Stomach (tissue), 9 donors: Measurements from ENCODE around the gene PROS1. TPM values are rescaled to one million over a fixed set of nuclear protein-coding genes. Genes with fewer than 3 reads are reported as not detected.

Source experiments
- DNase-seq, 2 donors: peaks; one replicate each; pipeline versions ENCODE4 v3.0.0 to v3.0.0-alpha.2; 2013 to 2019
- H3K27ac ChIP-seq, 5 donors: fragments of 200-600 bp in 4 of 5; sonication (generic) in 4 of 5; one replicate each; pipeline ENCODE4 v1.5.1; 2013 to 2019; ENCODE audit warnings: mild to moderate bottlenecking in 1 of 5, moderate library complexity in 1 of 5
- H3K27me3 ChIP-seq, 3 donors: fragments of 200-600 bp; sonication (generic); one replicate each; pipeline ENCODE4 v1.5.1; 2017 to 2019; ENCODE audit warnings: mixed run types in 1 of 3
- H3K36me3 ChIP-seq, 4 donors: fragments of 200-600 bp; sonication (generic); 1 replicate in 3 of 4; 2 replicates in 1 of 4; pipeline ENCODE4 v1.5.1; 2016 to 2019
- H3K4me1 ChIP-seq, 4 donors: fragments of 200-600 bp; sonication (generic); one replicate each; pipeline ENCODE4 v1.5.1; 2016 to 2019
- H3K4me3 ChIP-seq, 4 donors: fragments of 200-600 bp; sonication (generic) in 3 of 4; one replicate each; pipeline ENCODE4 v1.5.1; 2016 to 2019; ENCODE audit warnings: mild to moderate bottlenecking in 1 of 4
- H3K9me3 ChIP-seq, 4 donors: fragments of 200-600 bp; sonication (generic); one replicate each; pipeline ENCODE4 v1.5.1; 2016 to 2019
- CTCF ChIP-seq, 7 experiments: fragments of 450-650 bp in 4 of 7; fragments of 200-600 bp in 3 of 7; sonication (generic) in 3 of 7; IDR thresholded peaks; one replicate each; pipeline ENCODE4 v1.5.1; 2016 to 2019; ENCODE audit warnings: antibody characterized with exemption in 7 of 7, control low read depth in 2 of 7, mild to moderate bottlenecking in 1 of 7
- EP300 ChIP-seq: sonication (generic); formaldehyde crosslinking; IDR thresholded peaks from one replicate; pipeline ENCODE4 v1.6.1; 2017; ENCODE audit warnings: antibody characterized with exemption
- POLR2A ChIP-seq, 4 donors: fragments of 450-650 bp; IDR thresholded peaks; one replicate each; pipeline ENCODE4 v1.6.1; 2016; ENCODE audit warnings: antibody characterized with exemption in 4 of 4, control low read depth in 2 of 4, mild to moderate bottlenecking in 1 of 4, moderate library complexity in 1 of 4
- POLR2AphosphoS5 ChIP-seq, 3 donors: sonication (generic); formaldehyde crosslinking; IDR thresholded peaks; one replicate each; pipeline ENCODE4 v1.6.1; 2016; ENCODE audit warnings: antibody characterized with exemption in 3 of 3
- WGBS, 5 donors: extraction: QIAGEN DNeasy Blood & Tissue Kit in 3 of 5; methylation state at CpG; one replicate each; pipeline versions ENCODE4 v1.1.5 to v1.1.7; 2013 to 2018; 5-methylcytosine and 5-hydroxymethylcytosine counted together
- intact Hi-C: fragments of 100-400 bp; cut with DNase I; formaldehyde crosslinking; loops from one replicate; pipeline ENCODE4 v1.15.1; 2023; ENCODE audit warnings: low total_unique reads
- polyA plus RNA-seq, 3 donors: library from polyadenylated mRNA; stranded (reverse); fragments of 200-250 nt; gene quantifications; one replicate each; pipeline ENCODE4 v1.2.3, GENCODE V29; 2013
- total RNA-seq, 5 donors: library from RNA; depleted of rRNA; stranded (reverse); fragments of >200 nt; gene quantifications; one replicate each; pipeline versions ENCODE4 v1.1.0 to v1.2.3, GENCODE V29; 2014 to 2016
- donor health status: healthy with polysubstance abuse.
- donor health status: Bipolar disorder and iron deficiency.
- donor health status: healthy.

The PROS1 gene
- total and polyA plus RNA-seq, 8 donors: 2.2 to 37.5 (median 6.7) TPM

- no peak for TF ChIP-seq EP300
- TF ChIP-seq CTCF (IDR thresholded peaks at IDR 0.05): no peak
- TF ChIP-seq POLR2A (IDR thresholded peaks at IDR 0.05): no peak
- TF ChIP-seq POLR2AphosphoS5 (IDR thresholded peaks at IDR 0.05): no peak
- DNase-seq: no peak
- no peak overlapping the region for H3K27ac ChIP-seq
- intact Hi-C loops: no loop called here
- H3K9me3 ChIP-seq: no peaks in the 10 kb centered on the region
- H3K4me1 ChIP-seq: no peaks in the 10 kb centered on the region
- H3K36me3 ChIP-seq: peaks cover 0 to 3% (median 0%) of the 10 kb centered on the region in 4 donors
- H3K27me3 ChIP-seq: no peaks in the 10 kb centered on the region
- 78 to 85% (median 80%) methylated on average over 3 of the region's 3 CpGs for WGBS, 5 donors
- H3K4me3 ChIP-seq: no peak overlapping the region
Observed at GRCh38 chr3:93994056-93994455, 20.4 kb upstream of the PROS1 start.

GRCh38 chr3:93992207-93992606, 18.5 kb upstream of the PROS1 start:
- Histone ChIP-seq H3K9me3 (no peaks in the 10 kb centered on the region), H3K36me3 (no peaks in the 10 kb centered on the region), H3K4me1 (peaks cover 0 to 10% (median 0%) of the 10 kb centered on the region in 4 donors), H3K27me3 (no peaks in the 10 kb centered on the region), H3K4me3 (no peak overlapping the region), H3K27ac (no peak overlapping the region)
- no peak for DNase-seq
- 78 to 84% (median 78%) methylated on average over 3 of the region's 3 CpGs for WGBS, 5 donors
- intact Hi-C loops: no loop called here
- TF ChIP-seq POLR2AphosphoS5 (IDR thresholded peaks at IDR 0.05) (no peak), CTCF (IDR thresholded peaks at IDR 0.05) (no peak), EP300 (no peak), POLR2A (IDR thresholded peaks at IDR 0.05) (no peak)

- Histone ChIP-seq H3K4me3 (no peak overlapping the region), H3K27ac (no peak overlapping the region), H3K36me3 (no peaks in the 10 kb centered on the region), H3K4me1 (peaks cover 0 to 10% (median 0%) of the 10 kb centered on the region in 4 donors), H3K9me3 (no peaks in the 10 kb centered on the region), H3K27me3 (no peaks in the 10 kb centered on the region)
- WGBS, 5 donors: 58 to 79% (median 66%) methylated on average over 2 of the region's 2 CpGs
- TF ChIP-seq CTCF (IDR thresholded peaks at IDR 0.05) (no peak), POLR2A (IDR thresholded peaks at IDR 0.05) (no peak), POLR2AphosphoS5 (IDR thresholded peaks at IDR 0.05) (no peak), EP300 (no peak)
- no peak for DNase-seq
- intact Hi-C loops: no loop called here
Observed at GRCh38 chr3:93991631-93992030, 17.9 kb upstream of the PROS1 start.

GRCh38 chr3:93989241-93989640, 15.5 kb upstream of the PROS1 start:
- no peaks in the 10 kb centered on the region for H3K27me3 ChIP-seq
- H3K4me3 ChIP-seq: no peak overlapping the region
- no peaks in the 10 kb centered on the region for H3K9me3 ChIP-seq
- intact Hi-C loops: no loop called here
- no peak for DNase-seq
- no peak for TF ChIP-seq POLR2A (IDR thresholded peaks at IDR 0.05)
- TF ChIP-seq CTCF (IDR thresholded peaks at IDR 0.05): no peak
- no peak for TF ChIP-seq POLR2AphosphoS5 (IDR thresholded peaks at IDR 0.05)
- TF ChIP-seq EP300: no peak
- no peak overlapping the region for H3K27ac ChIP-seq
- peaks cover 0 to 10% (median 0%) of the 10 kb centered on the region in 4 donors for H3K4me1 ChIP-seq
- 80 to 94% (median 89%) methylated on average over 3 of the region's 3 CpGs for WGBS, 5 donors
- H3K36me3 ChIP-seq: no peaks in the 10 kb centered on the region
